Keratinocyte (primary cell): Measurements from ENCODE around the gene OR9I1.

ENCODE experiments used
- EZH2 ChIP-seq: IDR thresholded peaks from one replicate; pipeline ENCODE4 v1.6.1; 2012; ENCODE audit warnings: inconsistent platforms, mild to moderate bottlenecking, low read length, moderate library complexity
- TF ChIP-seq, protein P1 (sequence below), 3 experiments: IDR thresholded peaks in 1 of 3; conservative IDR thresholded peaks in 1 of 3; optimal IDR thresholded peaks in 1 of 3; 2 replicates in 2 of 3; 3 replicates in 1 of 3; pipeline versions ENCODE3 to v1.5.1; 2011; ENCODE audit warnings: low read length in 3 of 3, mild to moderate bottlenecking in 3 of 3, moderate library complexity in 2 of 3, control low read depth in 1 of 3, inconsistent platforms in 1 of 3; ENCODE audit not compliant: insufficient read depth in 2 of 3; ENCODE audit errors: extremely low read depth in 1 of 3

DNA sequence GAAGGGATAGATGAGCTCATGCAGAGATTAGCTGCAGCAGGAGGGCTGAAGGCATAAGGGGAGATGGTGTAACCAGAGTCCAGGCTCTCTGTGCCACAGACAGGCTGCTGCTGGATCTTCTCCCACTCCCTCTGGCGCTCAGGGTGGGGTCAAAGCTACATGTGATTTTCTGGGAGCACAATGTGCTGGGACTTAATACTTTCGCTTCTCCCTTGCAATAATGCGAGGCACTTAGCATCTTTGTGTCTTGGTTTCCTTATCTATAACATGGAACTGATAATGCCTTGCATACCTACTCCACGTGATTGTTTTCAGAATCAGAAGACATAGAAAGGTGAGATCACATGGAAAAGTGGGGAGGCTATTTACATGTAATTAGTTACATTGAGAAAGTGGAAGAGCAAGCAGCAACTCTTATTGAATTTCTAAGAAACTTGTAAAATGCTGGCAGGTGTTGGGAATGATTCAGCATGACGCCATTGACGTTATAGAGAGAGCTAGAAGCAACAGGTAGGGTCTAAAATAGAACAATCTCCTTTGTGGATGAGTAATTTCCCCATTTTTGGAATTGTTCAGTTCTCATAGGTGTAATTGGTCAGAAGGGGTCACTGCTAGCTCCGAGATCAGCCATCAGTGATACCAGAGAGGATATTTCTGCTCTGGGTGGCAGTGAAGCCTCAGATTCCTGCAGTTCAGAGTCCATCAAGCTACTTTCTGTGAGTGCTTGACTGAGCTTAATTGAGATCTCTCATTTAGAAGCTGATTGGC, 8.2 kb upstream of the OR9I1 start:
- TF ChIP-seq, protein P1, sequence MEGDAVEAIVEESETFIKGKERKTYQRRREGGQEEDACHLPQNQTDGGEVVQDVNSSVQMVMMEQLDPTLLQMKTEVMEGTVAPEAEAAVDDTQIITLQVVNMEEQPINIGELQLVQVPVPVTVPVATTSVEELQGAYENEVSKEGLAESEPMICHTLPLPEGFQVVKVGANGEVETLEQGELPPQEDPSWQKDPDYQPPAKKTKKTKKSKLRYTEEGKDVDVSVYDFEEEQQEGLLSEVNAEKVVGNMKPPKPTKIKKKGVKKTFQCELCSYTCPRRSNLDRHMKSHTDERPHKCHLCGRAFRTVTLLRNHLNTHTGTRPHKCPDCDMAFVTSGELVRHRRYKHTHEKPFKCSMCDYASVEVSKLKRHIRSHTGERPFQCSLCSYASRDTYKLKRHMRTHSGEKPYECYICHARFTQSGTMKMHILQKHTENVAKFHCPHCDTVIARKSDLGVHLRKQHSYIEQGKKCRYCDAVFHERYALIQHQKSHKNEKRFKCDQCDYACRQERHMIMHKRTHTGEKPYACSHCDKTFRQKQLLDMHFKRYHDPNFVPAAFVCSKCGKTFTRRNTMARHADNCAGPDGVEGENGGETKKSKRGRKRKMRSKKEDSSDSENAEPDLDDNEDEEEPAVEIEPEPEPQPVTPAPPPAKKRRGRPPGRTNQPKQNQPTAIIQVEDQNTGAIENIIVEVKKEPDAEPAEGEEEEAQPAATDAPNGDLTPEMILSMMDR (optimal IDR thresholded peaks at IDR 0.05 in 1 of 3, IDR thresholded peaks at IDR 0.05 in 1 of 3, conservative IDR thresholded peaks at IDR 0.05 in 1 of 3; ENCODE audit: extremely low read depth in 1 of 3, insufficient read depth in 2 of 3, low read length in 3 of 3): peak in 2 of 3 experiments; percentile 30 to 50
- no peak for TF ChIP-seq EZH2
